Keratinocyte (primary cell): ENCODE results near the gene G6PC1. TPM values are rescaled to one million over a fixed set of nuclear protein-coding genes. Genes with fewer than 3 reads are reported as not detected.

ENCODE experiments used
- DNase-seq: peaks from one replicate; pipeline ENCODE4 v3.0.0-alpha.2; 2011; ENCODE audit warnings: low read depth, missing footprints, low spot score
- FAIRE-seq: peaks from 2 replicates; lab custom pipeline; 2011; peaks lifted over from hg19 to GRCh38; lab: Jason Lieb, UNC
- H2AFZ ChIP-seq: 2 replicates; pipeline ENCODE4 v1.6.0; 2012; ENCODE audit warnings: low read length, control low read depth, inconsistent platforms; ENCODE audit not compliant: control insufficient read depth
- H3K27ac ChIP-seq: 2 replicates; pipeline ENCODE4 v1.5.1; 2011; ENCODE audit warnings: low read length; ENCODE audit not compliant: control insufficient read depth, insufficient read depth
- H3K27me3 ChIP-seq: 3 replicates; pipeline ENCODE4 v1.6.0; 2011; ENCODE audit warnings: low read length; ENCODE audit not compliant: control insufficient read depth, insufficient read depth; ENCODE audit errors: extremely low read depth
- H3K36me3 ChIP-seq, 2 experiments: 2 replicates in 1 of 2; 3 replicates in 1 of 2; pipeline ENCODE4 v1.5.1; 2011; ENCODE audit warnings: low read length in 2 of 2, mild to moderate bottlenecking in 1 of 2; ENCODE audit not compliant: control insufficient read depth in 2 of 2, insufficient read depth in 2 of 2; ENCODE audit errors: extremely low read depth in 1 of 2
- H3K4me1 ChIP-seq: 3 replicates; pipeline ENCODE4 v1.5.1; 2011; ENCODE audit warnings: low read length; ENCODE audit not compliant: control insufficient read depth, insufficient read depth; ENCODE audit errors: extremely low read depth
- H3K4me2 ChIP-seq: 3 replicates; pipeline ENCODE4 v1.6.0; 2011; ENCODE audit warnings: low read depth, low read length; ENCODE audit not compliant: control insufficient read depth, insufficient read depth; ENCODE audit errors: extremely low read depth
- H3K4me3 ChIP-seq, 3 experiments: fragments of 200-600 bp in 1 of 3; sonication (generic) in 1 of 3; 2 replicates in 2 of 3; 3 replicates in 1 of 3; pipeline ENCODE4 v1.5.1; 2011 to 2016; ENCODE audit warnings: low read length in 3 of 3, mild to moderate bottlenecking in 3 of 3, control low read depth in 2 of 3, inconsistent platforms in 1 of 3, low read depth in 1 of 3, mixed read lengths in 1 of 3, mixed run types in 1 of 3, moderate library complexity in 1 of 3; ENCODE audit not compliant: control insufficient read depth in 2 of 3, insufficient read depth in 2 of 3; ENCODE audit errors: extremely low read depth in 1 of 3
- H3K79me2 ChIP-seq: 2 replicates; pipeline ENCODE4 v1.6.0; 2012; ENCODE audit warnings: low read length; ENCODE audit not compliant: control insufficient read depth, insufficient read depth
- H3K9ac ChIP-seq: 3 replicates; pipeline ENCODE4 v1.6.0; 2011; ENCODE audit warnings: low read length; ENCODE audit not compliant: control insufficient read depth, insufficient read depth; ENCODE audit errors: extremely low read depth
- H3K9me1 ChIP-seq: 3 replicates; pipeline ENCODE4 v1.6.0; 2011; ENCODE audit warnings: low read length; ENCODE audit not compliant: control insufficient read depth, insufficient read depth; ENCODE audit errors: extremely low read depth
- H3K9me3 ChIP-seq: 2 replicates; pipeline ENCODE4 v1.5.1; 2012; ENCODE audit warnings: low read depth, low read length; ENCODE audit not compliant: control insufficient read depth
- H4K20me1 ChIP-seq: 3 replicates; pipeline ENCODE4 v1.6.0; 2011; ENCODE audit warnings: low read length; ENCODE audit not compliant: control insufficient read depth, insufficient read depth; ENCODE audit errors: extremely low read depth
- EZH2 ChIP-seq: IDR thresholded peaks from one replicate; pipeline ENCODE4 v1.6.1; 2012; ENCODE audit warnings: inconsistent platforms, mild to moderate bottlenecking, low read length, moderate library complexity
- dilution Hi-C: fragments of 300-500 bp; cut with MboI; formaldehyde crosslinking; loops from one replicate; pipeline ENCODE4 v1.7.0; 2020; ENCODE audit warnings: low sequenced_read_pairs; ENCODE audit not compliant: extremely low pct_ligation_motif_present
- polyA plus RNA-seq, 5 experiments: library from polyadenylated mRNA; depleted of rRNA in 3 of 5; stranded (reverse) in 3 of 5; stranded (forward) in 1 of 5; unstranded in 1 of 5; fragments of >200 nt; gene quantifications; 1 replicate in 1 of 5; 2 replicates in 3 of 5; 3 replicates in 1 of 5; pipeline versions ENCODE4 v1.2.1 to v1.2.3, GENCODE V29; 2011 to 2012; ENCODE audit warnings: missing spikeins in 2 of 5, low read depth in 1 of 5, low replicate concordance in 1 of 5
- TF ChIP-seq, protein P1 (sequence below), 3 experiments: IDR thresholded peaks in 1 of 3; conservative IDR thresholded peaks in 1 of 3; optimal IDR thresholded peaks in 1 of 3; 2 replicates in 2 of 3; 3 replicates in 1 of 3; pipeline versions ENCODE3 to v1.5.1; 2011; ENCODE audit warnings: low read length in 3 of 3, mild to moderate bottlenecking in 3 of 3, moderate library complexity in 2 of 3, control low read depth in 1 of 3, inconsistent platforms in 1 of 3; ENCODE audit not compliant: insufficient read depth in 2 of 3; ENCODE audit errors: extremely low read depth in 1 of 3

The G6PC1 gene
- polyA plus RNA-seq, 1 donor (not counting 4 experiments of a cell fraction or from before 2014, with no cell fraction given), result not detected

GRCh38 chr17:42857389-42857788 lies 43.2 kb upstream of the G6PC1 start:
- H3K4me1 ChIP-seq, result no peaks in the 10 kb centered on the region
- dilution Hi-C loops, result no loop called here
- no peaks in the 10 kb centered on the region for H3K27me3 ChIP-seq
- H3K4me3 ChIP-seq, result no peak overlapping the region
- no peaks in the 10 kb centered on the region for H3K9me1 ChIP-seq
- FAIRE-seq (no peak), DNase-seq (no peak)
- no peak overlapping the region for H3K9ac ChIP-seq
- TF ChIP-seq EZH2, result no peak
- TF ChIP-seq, protein P1, sequence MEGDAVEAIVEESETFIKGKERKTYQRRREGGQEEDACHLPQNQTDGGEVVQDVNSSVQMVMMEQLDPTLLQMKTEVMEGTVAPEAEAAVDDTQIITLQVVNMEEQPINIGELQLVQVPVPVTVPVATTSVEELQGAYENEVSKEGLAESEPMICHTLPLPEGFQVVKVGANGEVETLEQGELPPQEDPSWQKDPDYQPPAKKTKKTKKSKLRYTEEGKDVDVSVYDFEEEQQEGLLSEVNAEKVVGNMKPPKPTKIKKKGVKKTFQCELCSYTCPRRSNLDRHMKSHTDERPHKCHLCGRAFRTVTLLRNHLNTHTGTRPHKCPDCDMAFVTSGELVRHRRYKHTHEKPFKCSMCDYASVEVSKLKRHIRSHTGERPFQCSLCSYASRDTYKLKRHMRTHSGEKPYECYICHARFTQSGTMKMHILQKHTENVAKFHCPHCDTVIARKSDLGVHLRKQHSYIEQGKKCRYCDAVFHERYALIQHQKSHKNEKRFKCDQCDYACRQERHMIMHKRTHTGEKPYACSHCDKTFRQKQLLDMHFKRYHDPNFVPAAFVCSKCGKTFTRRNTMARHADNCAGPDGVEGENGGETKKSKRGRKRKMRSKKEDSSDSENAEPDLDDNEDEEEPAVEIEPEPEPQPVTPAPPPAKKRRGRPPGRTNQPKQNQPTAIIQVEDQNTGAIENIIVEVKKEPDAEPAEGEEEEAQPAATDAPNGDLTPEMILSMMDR (optimal IDR thresholded peaks at IDR 0.05 in 1 of 3, IDR thresholded peaks at IDR 0.05 in 1 of 3, conservative IDR thresholded peaks at IDR 0.05 in 1 of 3; ENCODE audit: extremely low read depth in 1 of 3, insufficient read depth in 2 of 3, low read length in 3 of 3), result no peak
- no peaks in the 10 kb centered on the region for H3K79me2 ChIP-seq
- H3K9me3 ChIP-seq, result no peaks in the 10 kb centered on the region
- no peaks in the 10 kb centered on the region for H3K36me3 ChIP-seq
- no peaks in the 10 kb centered on the region for H4K20me1 ChIP-seq
- H2AFZ ChIP-seq, result no peak overlapping the region
- H3K27ac ChIP-seq, result no peak overlapping the region
- H3K4me2 ChIP-seq, result no peak overlapping the region

GRCh38 chr17:42865638-42866094 lies 34.9 kb upstream of the G6PC1 start:
- H3K4me3 ChIP-seq, result no peak overlapping the region
- no peaks in the 10 kb centered on the region for H3K9me3 ChIP-seq
- H3K27me3 ChIP-seq, result peaks cover 10% of the 10 kb centered on the region
- H4K20me1 ChIP-seq, result no peaks in the 10 kb centered on the region
- no peak overlapping the region for H2AFZ ChIP-seq
- H3K9me1 ChIP-seq, result no peaks in the 10 kb centered on the region
- no peak overlapping the region for H3K27ac ChIP-seq
- H3K9ac ChIP-seq, result no peak overlapping the region
- H3K79me2 ChIP-seq, result no peaks in the 10 kb centered on the region
- FAIRE-seq (no peak), DNase-seq (no peak)
- no peak overlapping the region for H3K4me2 ChIP-seq
- no peaks in the 10 kb centered on the region for H3K4me1 ChIP-seq
- TF ChIP-seq, protein P1 (optimal IDR thresholded peaks at IDR 0.05 in 1 of 3, IDR thresholded peaks at IDR 0.05 in 1 of 3, conservative IDR thresholded peaks at IDR 0.05 in 1 of 3; ENCODE audit: extremely low read depth in 1 of 3, insufficient read depth in 2 of 3, low read length in 3 of 3), result no peak
- TF ChIP-seq EZH2, result no peak
- dilution Hi-C loops, result no loop called here
- H3K36me3 ChIP-seq, result no peaks in the 10 kb centered on the region
